K562 (cell line): ENCODE results near the gene CHM. TPM values are rescaled to one million over a fixed set of nuclear protein-coding genes. Genes with fewer than 3 reads are reported as not detected.

ENCODE experiments used
- ATAC-seq: fragments of 200-7000 bp; cut with Tn5 transposase; 3 replicates; pipeline ENCODE4 v1.9.1; 2020; ENCODE audit warnings: moderate library complexity
- BruUV-seq: library from RNA; stranded (reverse); fragments of 400-500 nt; replicated peaks from 2 replicates; lab custom pipeline; 2021; lab: Mats Ljungman, UMichigan
- CTCF ChIA-PET: fragments of 300-600 bp; formaldehyde crosslinking; extraction: SDS; loops from one replicate; lab custom pipeline; 2021; ENCODE audit warnings: low intra/inter-chr PET ratio; lab: Yijun Ruan, JAX
- POLR2A ChIA-PET: fragments of 300-600, 350-650 bp; sonication (Branson Sonifier 250); formaldehyde crosslinking; extraction: SDS; loops from one replicate; lab custom pipeline; 2021; ENCODE audit warnings: antibody characterized with exemption, inconsistent platforms; lab: Yijun Ruan, JAX
- DNase-seq, 4 experiments: peaks; one replicate each; pipeline versions ENCODE4 v3.0.0 to v3.0.0-alpha.2; 2011 to 2018; ENCODE audit warnings: low spot score in 3 of 4, mixed read lengths in 3 of 4; ENCODE audit errors: extremely low read depth in 1 of 4
- FAIRE-seq: peaks from 2 replicates; lab custom pipeline; 2011; peaks lifted over from hg19 to GRCh38; lab: Jason Lieb, UNC
- H2AFZ ChIP-seq: 2 replicates; pipeline ENCODE4 v1.6.0; 2011; ENCODE audit warnings: low read depth, low read length, control low read depth, inconsistent platforms
- H3K27ac ChIP-seq: fragments of 200-600 bp; 3 replicates; pipeline ENCODE4 v1.8.0; 2011; ENCODE audit warnings: low read depth, mild to moderate bottlenecking, control low read depth, inconsistent platforms, low read length, moderate library complexity, mixed read lengths; ENCODE audit errors: extremely low read depth
- H3K27me3 ChIP-seq, 2 experiments: fragments of 300-600 bp in 1 of 2; 2 replicates in 1 of 2; 3 replicates in 1 of 2; pipeline versions ENCODE4 v1.6.0 to v1.8.0; 2011; ENCODE audit warnings: inconsistent platforms in 2 of 2, low read length in 2 of 2, mild to moderate bottlenecking in 1 of 2, mixed read lengths in 1 of 2, moderate library complexity in 1 of 2; ENCODE audit not compliant: control insufficient read depth in 2 of 2, insufficient read depth in 2 of 2
- H3K36me3 ChIP-seq: fragments of 300-600 bp; 3 replicates; pipeline ENCODE4 v1.8.0; 2011; ENCODE audit warnings: mild to moderate bottlenecking, low read length, inconsistent platforms; ENCODE audit not compliant: control insufficient read depth, insufficient read depth
- H3K4me1 ChIP-seq, 2 experiments: fragments of 200-600 bp in 1 of 2; replicated peaks in 1 of 2; 2 replicates in 1 of 2; 3 replicates in 1 of 2; pipeline versions ENCODE4 v1.5.1 to v1.8.0; 2011; ENCODE audit warnings: inconsistent platforms in 2 of 2, low read length in 2 of 2, mild to moderate bottlenecking in 1 of 2, mixed read lengths in 1 of 2, moderate library complexity in 1 of 2; ENCODE audit not compliant: control insufficient read depth in 2 of 2, insufficient read depth in 2 of 2
- H3K4me2 ChIP-seq: 2 replicates; pipeline ENCODE4 v1.6.1; 2011; ENCODE audit warnings: low read length, control low read depth, inconsistent platforms, mixed read lengths; ENCODE audit not compliant: insufficient read depth
- H3K4me3 ChIP-seq: fragments of 200-600 bp; sonication (generic), shearing (Covaris generic); 2 replicates; pipeline ENCODE4 v1.5.1; 2016; ENCODE audit warnings: control low read depth, inconsistent platforms
- H3K79me2 ChIP-seq: fragments of 200-600 bp; 3 replicates; pipeline ENCODE4 v1.8.0; 2011; ENCODE audit warnings: low read length, inconsistent platforms; ENCODE audit not compliant: control insufficient read depth, insufficient read depth
- H3K9ac ChIP-seq, 2 experiments: 2 replicates each; pipeline versions ENCODE4 v1.6.0 to v1.6.1; 2011; ENCODE audit warnings: low read depth in 2 of 2, low read length in 2 of 2, control low read depth in 1 of 2, inconsistent platforms in 1 of 2, mild to moderate bottlenecking in 1 of 2, mixed read lengths in 1 of 2; ENCODE audit not compliant: insufficient read depth in 1 of 2
- H3K9me1 ChIP-seq: one replicate; pipeline ENCODE4 v1.6.0; 2011; ENCODE audit warnings: inconsistent platforms, mild to moderate bottlenecking, low read length, moderate library complexity; ENCODE audit not compliant: control insufficient read depth, insufficient read depth
- H3K9me3 ChIP-seq: replicated peaks from 2 replicates; pipeline ENCODE4 v1.5.1; 2011; ENCODE audit warnings: low read depth, low read length, inconsistent platforms; ENCODE audit not compliant: control insufficient read depth, insufficient read depth
- H4K20me1 ChIP-seq: replicated peaks from 2 replicates; pipeline ENCODE4 v1.6.1; 2011; ENCODE audit warnings: low read length, inconsistent platforms, mixed read lengths; ENCODE audit not compliant: control insufficient read depth, insufficient read depth
- CC2D1A ChIP-seq: fragments of 450-650 bp; IDR thresholded peaks from 2 replicates; pipeline ENCODE4 v1.6.1; 2017; ENCODE audit warnings: mild to moderate bottlenecking
- EGR1 ChIP-seq: fragments of 450-650 bp; conservative IDR thresholded peaks from 2 replicates; pipeline ENCODE4 v1.6.1; 2017; ENCODE audit warnings: mild to moderate bottlenecking
- EP400 ChIP-seq: fragments of 450-650 bp; IDR thresholded peaks from 2 replicates; pipeline ENCODE4 v1.6.1; 2017; ENCODE audit warnings: antibody characterized with exemption, mild to moderate bottlenecking, moderate library complexity
- HDAC8 ChIP-seq: fragments of 450-650 bp; IDR thresholded peaks from 2 replicates; pipeline ENCODE4 v1.6.1; 2016; ENCODE audit warnings: mild to moderate bottlenecking, missing genetic modification characterization, moderate library complexity, missing compliant biosample characterization
- KLF10 ChIP-seq: fragments of 250-450 bp; sonication (Bioruptor Pico); IDR thresholded peaks from 2 replicates; pipeline ENCODE4 v1.6.1; 2021; ENCODE audit warnings: matching md5 sums
- SIN3A ChIP-seq, 2 experiments: fragments of 150-350 bp in 1 of 2; IDR thresholded peaks; 2 replicates each; pipeline ENCODE4 v1.6.1; 2011 to 2016; ENCODE audit warnings: borderline replicate concordance in 2 of 2, low read depth in 2 of 2, low read length in 2 of 2, mild to moderate bottlenecking in 2 of 2, moderate library complexity in 2 of 2; ENCODE audit not compliant: control insufficient read depth in 1 of 2
- WHSC1 ChIP-seq: IDR thresholded peaks from one replicate; pipeline ENCODE4 v1.6.1; 2012; ENCODE audit warnings: low read length, control low read depth, inconsistent platforms
- ZBTB17 ChIP-seq: fragments of 450-650 bp; formaldehyde crosslinking; IDR thresholded peaks from 2 replicates; pipeline ENCODE4 v1.4.0; 2020; ENCODE audit warnings: mild to moderate bottlenecking
- ZNF668 ChIP-seq: fragments of 250-450 bp; sonication (Bioruptor Pico); IDR thresholded peaks from 2 replicates; pipeline ENCODE4 v1.8.0; 2022; ENCODE audit warnings: mild to moderate bottlenecking, inconsistent platforms
- WGBS: fragments of 100-300 bp; shearing (Covaris generic); methylation state at CpG from one replicate; pipeline ENCODE4 v1.1.6; 2016; ENCODE audit warnings: low coverage, mixed read lengths; ENCODE audit not compliant: insufficient coverage; ENCODE audit errors: missing lambda C conversion rate; 5-methylcytosine and 5-hydroxymethylcytosine counted together
- in situ Hi-C: fragments of 300-500 bp; cut with MboI; formaldehyde crosslinking; loops from 4 replicates; pipeline ENCODE4 v1.15.0; 2018; ENCODE audit warnings: inconsistent platforms, mixed read lengths
- intact Hi-C: fragments of 100-400 bp; cut with micrococcal nuclease; formaldehyde crosslinking; loops from 2 replicates; pipeline ENCODE4 v1.14.2; 2022
- polyA plus RNA-seq, 8 experiments: library from polyadenylated mRNA; depleted of rRNA in 4 of 8; stranded (reverse) in 5 of 8; unstranded in 3 of 8; fragments of >200 nt; fragmentation: Nextera tagmentation in 2 of 8; fragmentation: Illumina TruSeq in 1 of 8; extraction: Ambion mirVana in 2 of 8; extraction: Trizol in 1 of 8; gene quantifications; 2 replicates each; pipeline versions ENCODE4 v1.2.1 to v1.2.3, GENCODE V29; 2011 to 2014; ENCODE audit warnings: inconsistent platforms in 1 of 8, missing spikeins in 1 of 8
- total RNA-seq, 7 experiments: library from RNA; depleted of rRNA in 6 of 7; stranded (reverse); fragments of >200 nt in 6 of 7; fragmentation: Illumina TruSeq in 2 of 7; extraction: Trizol in 2 of 7; gene quantifications; 2 replicates each; pipeline versions ENCODE4 v1.2.1 to v1.2.3, GENCODE V29; 2011 to 2021; ENCODE audit warnings: low replicate concordance in 1 of 7
- TF ChIP-seq, protein P1 (sequence below): fragments of 250-450 bp; sonication (Bioruptor Pico); IDR thresholded peaks from 2 replicates; pipeline ENCODE4 v1.4.0; 2020; ENCODE audit warnings: mild to moderate bottlenecking, moderate library complexity
- TF ChIP-seq, protein P2 (sequence below): fragments of 250-450 bp; sonication (Bioruptor Pico); IDR thresholded peaks from 2 replicates; pipeline ENCODE4 v1.4.0; 2020; ENCODE audit warnings: mild to moderate bottlenecking
- TF ChIP-seq, protein P3 (sequence below): fragments of 450-650 bp; IDR thresholded peaks from 2 replicates; pipeline ENCODE4 v1.6.1; 2014; ENCODE audit warnings: low read depth, mild to moderate bottlenecking, moderate library complexity, borderline replicate concordance

CHM gene
- total and polyA plus RNA-seq, 9 of the 15 experiments (the other 6 are each of a cell fraction or from before 2014, with no cell fraction given), result 2.2 to 9.0 (median 4.6) TPM

DNA sequence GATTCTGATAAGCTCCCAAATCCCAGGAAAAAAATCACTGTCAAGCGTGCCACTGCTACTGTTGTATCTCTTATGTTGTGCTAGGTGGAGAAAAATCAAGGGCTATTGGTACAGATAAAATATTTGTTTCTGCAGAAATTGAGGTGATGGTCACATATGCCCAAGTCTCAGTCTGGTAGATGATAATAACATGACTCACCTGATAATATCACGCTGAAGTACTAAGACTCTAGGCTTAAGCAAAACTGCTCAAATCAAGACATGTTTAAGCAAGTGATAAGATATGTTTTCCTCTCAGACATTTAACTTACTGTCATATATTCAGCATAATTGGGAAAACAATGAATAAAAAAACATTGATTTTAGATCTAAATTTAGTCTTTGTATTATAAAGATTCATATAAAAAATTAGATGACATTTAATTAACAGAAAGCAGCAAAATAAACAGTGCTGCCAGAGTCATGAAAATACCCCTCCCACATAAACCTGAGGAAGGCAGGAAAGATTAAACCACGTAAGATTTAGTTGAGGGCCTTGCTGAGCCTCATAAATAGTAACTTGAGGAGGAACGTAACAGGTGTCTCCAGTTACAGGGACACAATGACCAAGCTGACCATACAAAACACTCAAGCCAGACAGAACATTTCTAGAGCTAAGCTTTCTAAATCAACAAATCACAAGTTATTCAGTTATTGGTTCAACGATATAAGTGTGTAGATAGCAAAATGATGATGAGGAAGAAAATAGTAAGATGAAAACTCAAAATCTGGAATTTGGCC lies 143.5 kb downstream of the CHM start:
- no peak overlapping the region for H3K27ac ChIP-seq
- no peaks in the 10 kb centered on the region; a peak in 1 of 5 replicates for H3K4me1 ChIP-seq
- no peak overlapping the region for H2AFZ ChIP-seq
- TF ChIP-seq, protein P1, sequence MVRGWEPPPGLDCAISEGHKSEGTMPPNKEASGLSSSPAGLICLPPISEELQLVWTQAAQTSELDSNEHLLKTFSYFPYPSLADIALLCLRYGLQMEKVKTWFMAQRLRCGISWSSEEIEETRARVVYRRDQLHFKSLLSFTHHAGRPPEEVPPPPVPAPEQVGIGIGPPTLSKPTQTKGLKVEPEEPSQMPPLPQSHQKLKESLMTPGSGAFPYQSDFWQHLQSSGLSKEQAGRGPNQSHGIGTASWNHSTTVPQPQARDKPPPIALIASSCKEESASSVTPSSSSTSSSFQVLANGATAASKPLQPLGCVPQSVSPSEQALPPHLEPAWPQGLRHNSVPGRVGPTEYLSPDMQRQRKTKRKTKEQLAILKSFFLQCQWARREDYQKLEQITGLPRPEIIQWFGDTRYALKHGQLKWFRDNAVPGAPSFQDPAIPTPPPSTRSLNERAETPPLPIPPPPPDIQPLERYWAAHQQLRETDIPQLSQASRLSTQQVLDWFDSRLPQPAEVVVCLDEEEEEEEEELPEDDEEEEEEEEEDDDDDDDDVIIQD, result no peak
- no peak for TF ChIP-seq ZNF668 (CRISPR knock-in tag)
- TF ChIP-seq WHSC1, result no peak
- no peak for TF ChIP-seq SIN3A (IDR thresholded peaks at IDR 0.05; ENCODE audit: borderline replicate concordance in 2 of 2, control insufficient read depth in 1 of 2, low read depth in 2 of 2, low read length in 2 of 2)
- no peak for TF ChIP-seq EP400
- no peak for TF ChIP-seq CC2D1A
- TF ChIP-seq, protein P2, sequence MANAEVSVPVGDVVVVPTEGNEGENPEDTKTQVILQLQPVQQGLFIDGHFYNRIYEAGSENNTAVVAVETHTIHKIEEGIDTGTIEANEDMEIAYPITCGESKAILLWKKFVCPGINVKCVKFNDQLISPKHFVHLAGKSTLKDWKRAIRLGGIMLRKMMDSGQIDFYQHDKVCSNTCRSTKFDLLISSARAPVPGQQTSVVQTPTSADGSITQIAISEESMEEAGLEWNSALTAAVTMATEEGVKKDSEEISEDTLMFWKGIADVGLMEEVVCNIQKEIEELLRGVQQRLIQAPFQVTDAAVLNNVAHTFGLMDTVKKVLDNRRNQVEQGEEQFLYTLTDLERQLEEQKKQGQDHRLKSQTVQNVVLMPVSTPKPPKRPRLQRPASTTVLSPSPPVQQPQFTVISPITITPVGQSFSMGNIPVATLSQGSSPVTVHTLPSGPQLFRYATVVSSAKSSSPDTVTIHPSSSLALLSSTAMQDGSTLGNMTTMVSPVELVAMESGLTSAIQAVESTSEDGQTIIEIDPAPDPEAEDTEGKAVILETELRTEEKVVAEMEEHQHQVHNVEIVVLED (CRISPR knock-in tag), result no peak
- TF ChIP-seq, protein P3, sequence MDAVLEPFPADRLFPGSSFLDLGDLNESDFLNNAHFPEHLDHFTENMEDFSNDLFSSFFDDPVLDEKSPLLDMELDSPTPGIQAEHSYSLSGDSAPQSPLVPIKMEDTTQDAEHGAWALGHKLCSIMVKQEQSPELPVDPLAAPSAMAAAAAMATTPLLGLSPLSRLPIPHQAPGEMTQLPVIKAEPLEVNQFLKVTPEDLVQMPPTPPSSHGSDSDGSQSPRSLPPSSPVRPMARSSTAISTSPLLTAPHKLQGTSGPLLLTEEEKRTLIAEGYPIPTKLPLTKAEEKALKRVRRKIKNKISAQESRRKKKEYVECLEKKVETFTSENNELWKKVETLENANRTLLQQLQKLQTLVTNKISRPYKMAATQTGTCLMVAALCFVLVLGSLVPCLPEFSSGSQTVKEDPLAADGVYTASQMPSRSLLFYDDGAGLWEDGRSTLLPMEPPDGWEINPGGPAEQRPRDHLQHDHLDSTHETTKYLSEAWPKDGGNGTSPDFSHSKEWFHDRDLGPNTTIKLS, result no peak
- no peak for TF ChIP-seq HDAC8 (tag)
- TF ChIP-seq ZBTB17 (CRISPR knock-in tag), result no peak
- TF ChIP-seq KLF10 (CRISPR knock-in tag), result no peak
- TF ChIP-seq EGR1, result no peak
- H3K36me3 ChIP-seq, result no peaks in the 10 kb centered on the region
- CTCF ChIA-PET, result no interaction called here
- POLR2A ChIA-PET, result no interaction called here
- no peaks in the 10 kb centered on the region for H4K20me1 ChIP-seq
- no TSS peak for BruUV-seq
- FAIRE-seq (no peak), DNase-seq (no peak), ATAC-seq (no peak)
- in situ Hi-C loops (no loop called here), intact Hi-C loops (no loop called here)
- no peak overlapping the region for H3K9ac ChIP-seq
- H3K4me2 ChIP-seq, result no peak overlapping the region
- H3K27me3 ChIP-seq, result no peaks in the 10 kb centered on the region
- no peaks in the 10 kb centered on the region for H3K79me2 ChIP-seq
- WGBS, result 26% methylated on average over 5 of the region's 5 CpGs
- no peaks in the 10 kb centered on the region for H3K9me1 ChIP-seq
- H3K9me3 ChIP-seq, result no peaks in the 10 kb centered on the region
- H3K4me3 ChIP-seq, result no peak overlapping the region
